SU-DHL-6 (cell line): ENCODE results near the gene NLGN2.

ENCODE experiments used
- H2AFZ ChIP-seq: fragments of 200-600 bp; sonication (generic); 2 replicates; pipeline ENCODE4 v1.6.1; 2014; ENCODE audit warnings: low read depth, mild to moderate bottlenecking, moderate library complexity, mixed read lengths, antibody characterized with exemption, low read length; ENCODE audit not compliant: severe bottlenecking
- H3F3A ChIP-seq: fragments of 200-600 bp; shearing (Covaris generic); 2 replicates; pipeline ENCODE4 v1.6.0; 2016; ENCODE audit warnings: antibody characterized with exemption, mild to moderate bottlenecking; ENCODE audit not compliant: insufficient read depth
- H3K27ac ChIP-seq: fragments of 200-600 bp; sonication (generic); 2 replicates; pipeline ENCODE4 v1.5.1; 2016; ENCODE audit warnings: low read depth, mild to moderate bottlenecking, low read length, moderate library complexity, mixed read lengths
- H3K27me3 ChIP-seq: fragments of 200-600 bp; sonication (generic), shearing (Covaris generic); 2 replicates; pipeline ENCODE4 v1.6.0; 2014; ENCODE audit warnings: mild to moderate bottlenecking, low read length
- H3K36me3 ChIP-seq: fragments of 200-600 bp; sonication (generic); 2 replicates; pipeline ENCODE4 v1.6.1; 2014; ENCODE audit warnings: mild to moderate bottlenecking, low read length, mixed read lengths
- H3K4me2 ChIP-seq: fragments of 300-600, 200-600 bp; shearing (Covaris generic), sonication (generic); 2 replicates; pipeline ENCODE4 v1.6.0; 2014; ENCODE audit warnings: low read length, low read depth, mild to moderate bottlenecking; ENCODE audit not compliant: poor library complexity, severe bottlenecking
- H3K4me3 ChIP-seq: fragments of 200-600 bp; sonication (generic); 2 replicates; pipeline ENCODE4 v1.5.1; 2014; ENCODE audit warnings: antibody characterized with exemption, low read length, mild to moderate bottlenecking, mixed read lengths; ENCODE audit not compliant: insufficient read depth, poor library complexity, severe bottlenecking
- H3K79me2 ChIP-seq: fragments of 200-600 bp; sonication (generic); 2 replicates; pipeline ENCODE4 v1.6.1; 2014; ENCODE audit warnings: mild to moderate bottlenecking, low read length, moderate library complexity; ENCODE audit not compliant: insufficient read depth
- H3K9ac ChIP-seq: fragments of 200-600 bp; sonication (generic); 2 replicates; pipeline ENCODE4 v1.7.0; 2014; ENCODE audit warnings: mild to moderate bottlenecking, low read length
- H3K9me2 ChIP-seq: fragments of 200-600 bp; sonication (generic); replicated peaks from 2 replicates; pipeline ENCODE4 v1.6.1; 2014; ENCODE audit warnings: low read length; ENCODE audit not compliant: insufficient read depth
- H3K9me3 ChIP-seq: fragments of 200-600 bp; sonication (generic); 2 replicates; pipeline ENCODE4 v1.6.1; 2014; ENCODE audit warnings: low read length, mixed read lengths; ENCODE audit not compliant: insufficient read depth
- H4K20me1 ChIP-seq: fragments of 200-600 bp; sonication (generic); 2 replicates; pipeline ENCODE4 v1.6.1; 2014; ENCODE audit warnings: low read depth, mild to moderate bottlenecking, antibody characterized with exemption, low read length, moderate library complexity, mixed read lengths
- CTCF ChIP-seq: fragments of 200-600 bp; sonication (generic); IDR thresholded peaks from one replicate; pipeline ENCODE4 v1.5.1; 2017; ENCODE audit warnings: antibody characterized with exemption, mild to moderate bottlenecking, low read length, moderate library complexity; ENCODE audit not compliant: insufficient read depth, poor library complexity, severe bottlenecking
- EZH2phosphoT487 ChIP-seq: fragments of 200-600 bp; sonication (generic), shearing (Covaris generic); conservative IDR thresholded peaks from 2 replicates; pipeline ENCODE4 v1.6.1; 2018; ENCODE audit warnings: mild to moderate bottlenecking, antibody characterized with exemption, low read length, moderate library complexity, mixed read lengths

The NLGN2 gene

DNA sequence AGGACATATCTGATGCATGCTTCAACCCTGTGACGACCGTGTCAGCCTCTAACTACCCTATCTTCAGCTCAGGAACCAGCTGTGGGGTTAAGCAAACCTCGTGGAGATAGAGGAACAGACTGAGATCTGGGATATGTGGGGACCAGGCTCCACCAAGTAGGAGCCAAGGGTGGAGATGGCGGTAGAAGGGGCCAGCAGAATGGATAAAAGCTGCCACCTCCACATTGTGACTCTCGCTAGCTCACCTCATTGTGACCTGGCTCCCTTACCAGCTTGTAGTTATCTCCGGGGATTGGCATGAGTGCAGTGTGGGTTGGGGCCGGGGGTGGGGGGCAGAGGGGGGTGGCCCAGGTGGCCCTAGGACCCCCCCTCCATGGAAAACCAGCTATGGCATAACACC, 17.7 kb downstream of the NLGN2 start, which contains the start of gene SPEM2:
Gene SPEM2, plus strand, starts transcription at position 301 of the 400 bp plus-strand sequence. Its CDS starts 73 bp downstream, at position 374.
- H3K79me2 ChIP-seq = no peaks in the 10 kb centered on the region
- no peak within 1 kb of the TSS for H3K4me3 ChIP-seq
- no peaks in the 10 kb centered on the region for H3K27me3 ChIP-seq
- H3K4me2 ChIP-seq = no peak within 1 kb of the TSS
- no peaks in the 10 kb centered on the region for H3K9me3 ChIP-seq
- no peak within 1 kb of the TSS for H3K9ac ChIP-seq
- H3K9me2 ChIP-seq = no peaks in the 10 kb centered on the region
- no peaks in the 10 kb centered on the region for H3K36me3 ChIP-seq
- H2AFZ ChIP-seq = no peak within 1 kb of the TSS
- H4K20me1 ChIP-seq = no peaks in the 10 kb centered on the region
- TF ChIP-seq CTCF (no peak), EZH2phosphoT487 (no peak)
- H3F3A ChIP-seq = no peaks in the 10 kb centered on the region
- no peak within 1 kb of the TSS for H3K27ac ChIP-seq

- H3K9me2 ChIP-seq = no peaks in the 10 kb centered on the region
- no peak overlapping the region for H2AFZ ChIP-seq
- H3K4me3 ChIP-seq = no peak overlapping the region
- H3K4me2 ChIP-seq = no peak overlapping the region
- TF ChIP-seq CTCF (no peak), EZH2phosphoT487 (no peak)
- H3K27me3 ChIP-seq = no peaks in the 10 kb centered on the region
- no peak overlapping the region for H3K9ac ChIP-seq
- H3K9me3 ChIP-seq = no peaks in the 10 kb centered on the region
- H4K20me1 ChIP-seq = no peaks in the 10 kb centered on the region
- H3K79me2 ChIP-seq = no peaks in the 10 kb centered on the region
- no peak overlapping the region for H3K27ac ChIP-seq
- no peaks in the 10 kb centered on the region for H3F3A ChIP-seq
- no peaks in the 10 kb centered on the region for H3K36me3 ChIP-seq
These were observed 18.1 kb downstream of the NLGN2 start for GRCh38 chr17:7425756-7426155.

DNA sequence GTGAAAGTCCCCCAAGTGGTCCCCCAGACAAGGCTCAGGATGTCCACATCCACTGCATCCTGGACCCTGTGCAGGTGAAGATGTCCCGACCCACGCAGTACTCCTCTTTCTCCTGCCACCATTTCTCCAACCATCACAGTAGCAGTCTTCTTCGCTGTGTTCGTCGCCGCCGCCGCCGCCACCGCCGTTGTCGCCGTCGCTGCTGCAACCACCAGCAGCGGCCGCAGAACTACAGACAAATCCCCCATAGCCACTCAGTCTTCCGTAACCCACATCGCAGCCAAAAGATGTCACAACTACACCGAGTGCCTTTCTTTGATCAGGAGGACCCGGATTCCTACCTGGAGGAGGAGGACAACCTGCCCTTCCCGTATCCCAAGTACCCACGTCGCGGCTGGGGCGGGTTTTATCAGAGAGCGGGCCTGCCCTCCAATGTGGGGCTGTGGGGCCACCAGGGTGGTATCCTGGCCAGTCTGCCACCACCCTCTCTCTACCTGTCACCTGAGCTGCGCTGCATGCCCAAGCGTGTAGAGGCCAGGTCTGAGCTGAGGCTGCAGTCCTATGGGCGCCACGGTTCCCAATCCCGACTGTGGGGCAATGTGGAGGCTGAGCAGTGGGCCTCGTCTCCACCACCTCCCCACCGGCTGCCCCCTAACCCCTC, 18.7 kb downstream of the NLGN2 start:
- Histone ChIP-seq H3K9me2 (no peaks in the 10 kb centered on the region), H3K9me3 (no peaks in the 10 kb centered on the region), H3K4me3 (no peak overlapping the region), H3F3A (no peaks in the 10 kb centered on the region), H2AFZ (no peak overlapping the region), H3K4me2 (no peak overlapping the region), H3K36me3 (no peaks in the 10 kb centered on the region), H3K27me3 (no peaks in the 10 kb centered on the region), H3K79me2 (no peaks in the 10 kb centered on the region), H3K9ac (no peak overlapping the region), H3K27ac (no peak overlapping the region), H4K20me1 (no peaks in the 10 kb centered on the region)
- TF ChIP-seq EZH2phosphoT487 = no peak
- no peak for TF ChIP-seq CTCF
